ENCODE measurements around the gene GRM1.

The GRM1 gene

GRCh38 chr6:146133866-146134265, 105.0 kb downstream of the GRM1 start:
- WGBS, 2 experiments, result 93 to 98% methylated on average over 2 of the region's 2 CpGs
- Histone ChIP-seq H3K27ac (ENCODE audit: insufficient read depth, low read depth, low read length, poor library complexity, severe bottlenecking) (no peak overlapping the region), H3K4me3 (ENCODE audit: insufficient read depth, low read depth, low read length) (no peak overlapping the region), H3K36me3 (ENCODE audit: control insufficient read depth, insufficient read depth, low read length) (no peaks in the 10 kb centered on the region), H3K27me3 (ENCODE audit: control insufficient read depth, insufficient read depth, low read length, poor library complexity, severe bottlenecking) (no peaks in the 10 kb centered on the region), H3K4me1 (ENCODE audit: control insufficient read depth, insufficient read depth, low read length) (no peaks in the 10 kb centered on the region), H3K9me3 (ENCODE audit: control insufficient read depth, low read length) (no peaks in the 10 kb centered on the region)

DNA sequence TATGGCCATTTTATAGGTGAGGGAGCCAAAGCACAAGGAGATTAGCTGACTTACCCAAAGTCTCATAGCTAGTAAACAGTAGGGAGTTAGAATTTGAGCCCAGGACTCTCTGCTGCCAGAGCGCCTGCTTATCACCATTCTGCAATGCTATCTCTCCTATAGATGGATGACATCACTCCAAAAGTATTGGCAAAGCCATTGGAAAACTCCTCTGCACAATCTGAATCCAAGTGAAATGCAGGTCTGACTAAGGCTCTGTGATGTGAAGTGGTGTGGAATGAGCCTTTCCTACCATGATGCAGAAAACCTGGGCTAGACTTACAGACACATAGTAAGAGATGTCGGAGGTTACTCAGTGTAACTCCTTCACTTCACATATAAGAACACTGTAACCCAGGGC, 106.3 kb downstream of the GRM1 start:
- Histone ChIP-seq H3K9me3 (ENCODE audit: control insufficient read depth, low read length) (no peaks in the 10 kb centered on the region), H3K4me1 (ENCODE audit: control insufficient read depth, insufficient read depth, low read length) (no peaks in the 10 kb centered on the region), H3K4me3 (ENCODE audit: insufficient read depth, low read depth, low read length) (no peak overlapping the region), H3K27me3 (ENCODE audit: control insufficient read depth, insufficient read depth, low read length, poor library complexity, severe bottlenecking) (no peaks in the 10 kb centered on the region), H3K27ac (ENCODE audit: insufficient read depth, low read depth, low read length, poor library complexity, severe bottlenecking) (no peak overlapping the region), H3K36me3 (ENCODE audit: control insufficient read depth, insufficient read depth, low read length) (no peaks in the 10 kb centered on the region)
- 91 to 93% methylated on average over 2 of the region's 2 CpGs for WGBS, 2 experiments

DNA sequence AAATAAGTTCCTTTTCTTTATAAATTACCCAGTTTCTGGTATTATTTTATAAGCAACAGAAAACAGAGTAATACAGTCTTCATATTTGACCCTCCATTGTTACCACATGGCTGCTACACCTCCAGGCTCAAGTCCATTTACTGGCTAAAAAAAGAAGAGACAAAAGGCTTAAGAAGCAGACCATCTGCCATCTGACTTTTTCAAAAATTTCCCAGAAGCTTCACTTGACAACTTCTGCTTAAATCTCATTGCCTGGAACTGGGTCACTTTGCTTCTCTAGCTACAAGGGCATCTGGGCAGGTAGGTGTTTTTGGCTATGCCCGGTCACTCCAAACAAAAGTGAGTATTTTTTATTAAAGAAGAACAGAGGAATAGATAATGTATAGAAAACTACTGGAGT, 118.0 kb downstream of the GRM1 start:
- Histone ChIP-seq H3K9me3 (ENCODE audit: control insufficient read depth, low read length) (no peaks in the 10 kb centered on the region), H3K27ac (ENCODE audit: insufficient read depth, low read depth, low read length, poor library complexity, severe bottlenecking) (no peak overlapping the region), H3K4me3 (ENCODE audit: insufficient read depth, low read depth, low read length) (no peak overlapping the region), H3K27me3 (ENCODE audit: control insufficient read depth, insufficient read depth, low read length, poor library complexity, severe bottlenecking) (no peaks in the 10 kb centered on the region), H3K4me1 (ENCODE audit: control insufficient read depth, insufficient read depth, low read length) (no peaks in the 10 kb centered on the region), H3K36me3 (ENCODE audit: control insufficient read depth, insufficient read depth, low read length) (no peaks in the 10 kb centered on the region)
- WGBS, 2 experiments, result 87 to 96% methylated on average over 1 of the region's 1 CpG

DNA sequence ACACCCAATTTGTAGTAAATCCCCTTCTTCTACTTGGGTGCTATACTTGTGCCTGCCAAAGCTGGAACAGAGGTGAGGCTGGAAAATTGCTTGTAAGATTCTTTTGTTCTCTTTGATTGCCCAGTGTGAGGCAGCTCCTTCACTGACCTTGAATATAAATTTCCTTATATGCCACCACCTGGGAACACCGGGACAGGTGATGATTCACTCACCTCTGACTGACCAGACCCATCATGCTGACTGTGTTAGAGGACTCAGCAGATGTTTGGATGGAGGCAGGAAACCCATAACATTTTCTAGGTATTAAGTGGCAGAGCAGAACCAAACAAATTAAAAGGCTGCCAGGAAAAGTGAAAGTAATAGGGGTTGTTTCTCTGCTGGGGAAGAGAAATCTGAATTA, 120.9 kb downstream of the GRM1 start:
- WGBS, 2 experiments, result 43 to 85% methylated on average over 1 of the region's 1 CpG
- no peaks in the 10 kb centered on the region for H3K36me3 ChIP-seq (ENCODE audit: control insufficient read depth, insufficient read depth, low read length)
- no peaks in the 10 kb centered on the region for H3K4me1 ChIP-seq (ENCODE audit: control insufficient read depth, insufficient read depth, low read length)
- no peak overlapping the region for H3K4me3 ChIP-seq (ENCODE audit: insufficient read depth, low read depth, low read length)
- H3K27me3 ChIP-seq (ENCODE audit: control insufficient read depth, insufficient read depth, low read length, poor library complexity, severe bottlenecking), result no peaks in the 10 kb centered on the region
- no peak overlapping the region for H3K27ac ChIP-seq (ENCODE audit: insufficient read depth, low read depth, low read length, poor library complexity, severe bottlenecking)
- H3K9me3 ChIP-seq (ENCODE audit: control insufficient read depth, low read length), result no peaks in the 10 kb centered on the region

DNA sequence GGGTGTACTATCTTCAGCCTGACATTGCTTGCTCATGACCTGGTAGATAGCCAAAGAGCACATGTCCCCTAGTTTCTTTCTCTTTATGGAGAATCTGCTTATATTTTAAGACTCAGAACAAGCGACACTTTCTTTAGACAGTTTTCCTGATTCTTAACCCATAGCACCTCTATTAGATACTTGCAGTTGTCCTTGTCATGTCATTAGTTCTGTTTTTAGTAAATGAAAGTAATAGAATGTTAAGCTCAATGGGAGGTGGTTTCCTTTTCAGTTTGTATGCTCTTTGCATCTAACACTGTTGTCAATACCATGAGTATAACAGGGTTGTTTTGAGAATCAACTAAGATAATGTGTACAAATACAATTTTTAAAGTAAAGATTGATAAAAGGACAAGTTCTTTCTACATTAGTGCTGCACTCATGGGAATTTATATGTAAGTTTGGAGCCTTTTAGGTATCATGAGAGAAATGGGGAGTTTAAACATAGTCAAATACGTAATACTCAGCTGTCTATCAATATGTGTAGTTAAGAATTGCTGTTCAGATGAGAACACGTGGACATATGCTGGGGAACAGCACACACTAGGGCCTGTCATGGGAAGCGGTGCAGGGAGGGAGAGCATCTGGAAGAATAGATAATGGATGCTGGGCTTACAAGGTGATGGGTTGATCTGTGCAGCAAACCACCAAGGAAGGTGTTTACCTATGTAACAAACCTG, 124.3 kb downstream of the GRM1 start:
- H3K27ac ChIP-seq (ENCODE audit: insufficient read depth, low read depth, low read length, poor library complexity, severe bottlenecking), result no peak overlapping the region
- no peak overlapping the region for H3K4me3 ChIP-seq (ENCODE audit: insufficient read depth, low read depth, low read length)
- H3K9me3 ChIP-seq (ENCODE audit: control insufficient read depth, low read length), result no peaks in the 10 kb centered on the region
- WGBS, 2 experiments, result 92 to 95% methylated on average over 4 of the region's 4 CpGs
- no peaks in the 10 kb centered on the region for H3K27me3 ChIP-seq (ENCODE audit: control insufficient read depth, insufficient read depth, low read length, poor library complexity, severe bottlenecking)
- H3K36me3 ChIP-seq (ENCODE audit: control insufficient read depth, insufficient read depth, low read length), result no peaks in the 10 kb centered on the region
- no peaks in the 10 kb centered on the region for H3K4me1 ChIP-seq (ENCODE audit: control insufficient read depth, insufficient read depth, low read length)

DNA sequence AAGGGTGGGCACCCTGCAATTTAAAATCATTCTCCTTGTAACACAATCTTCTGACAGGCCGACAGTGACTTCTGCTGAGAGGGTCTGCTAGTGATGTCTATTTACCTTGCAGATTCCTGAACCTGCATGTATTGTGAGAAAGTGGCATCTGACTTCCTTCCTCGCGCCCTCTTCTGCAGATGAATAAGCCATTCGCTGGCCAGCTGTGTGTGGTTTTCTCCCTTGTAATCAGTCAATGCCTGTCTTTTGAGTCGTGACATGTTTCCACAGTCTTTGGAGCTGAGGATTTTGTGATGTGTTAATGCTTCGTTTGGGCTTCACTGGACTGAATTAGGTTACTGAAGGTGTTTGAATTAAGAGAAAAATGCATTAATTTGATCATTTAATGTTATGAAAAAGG, 125.3 kb downstream of the GRM1 start:
- H3K4me1 ChIP-seq (ENCODE audit: control insufficient read depth, insufficient read depth, low read length), result no peaks in the 10 kb centered on the region
- WGBS, 2 experiments, result 11 to 22% methylated on average over 6 of the region's 6 CpGs
- H3K27me3 ChIP-seq (ENCODE audit: control insufficient read depth, insufficient read depth, low read length, poor library complexity, severe bottlenecking), result no peaks in the 10 kb centered on the region
- no peak overlapping the region for H3K4me3 ChIP-seq (ENCODE audit: insufficient read depth, low read depth, low read length)
- no peaks in the 10 kb centered on the region for H3K9me3 ChIP-seq (ENCODE audit: control insufficient read depth, low read length)
- H3K36me3 ChIP-seq (ENCODE audit: control insufficient read depth, insufficient read depth, low read length), result no peaks in the 10 kb centered on the region
- no peak overlapping the region for H3K27ac ChIP-seq (ENCODE audit: insufficient read depth, low read depth, low read length, poor library complexity, severe bottlenecking)

DNA sequence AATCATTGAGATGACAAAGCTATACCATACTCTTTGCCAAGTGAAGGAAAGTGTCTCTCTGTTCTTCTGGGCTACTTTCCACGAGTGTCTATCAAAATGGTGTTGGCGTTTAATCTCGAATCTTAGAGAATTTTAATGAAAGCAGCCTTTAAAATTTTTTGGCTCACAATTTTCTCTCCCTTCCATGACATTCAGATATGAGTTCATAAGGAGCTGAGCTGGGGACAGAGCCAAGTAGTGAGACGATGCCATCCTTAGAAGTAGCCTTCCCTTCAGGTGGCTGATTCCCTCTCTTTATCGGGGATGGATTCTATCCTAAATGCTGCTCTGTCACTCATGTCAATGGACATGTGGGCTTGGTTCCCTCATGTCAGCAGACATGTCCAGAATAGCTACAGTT, 132.8 kb downstream of the GRM1 start:
- Histone ChIP-seq H3K4me1 (ENCODE audit: control insufficient read depth, insufficient read depth, low read length) (no peaks in the 10 kb centered on the region), H3K27me3 (ENCODE audit: control insufficient read depth, insufficient read depth, low read length, poor library complexity, severe bottlenecking) (no peaks in the 10 kb centered on the region), H3K9me3 (ENCODE audit: control insufficient read depth, low read length) (no peaks in the 10 kb centered on the region), H3K36me3 (ENCODE audit: control insufficient read depth, insufficient read depth, low read length) (no peaks in the 10 kb centered on the region), H3K4me3 (ENCODE audit: insufficient read depth, low read depth, low read length) (no peak overlapping the region), H3K27ac (ENCODE audit: insufficient read depth, low read depth, low read length, poor library complexity, severe bottlenecking) (no peak overlapping the region)
- WGBS, 2 experiments, result 94 to 95% methylated on average over 5 of the region's 5 CpGs

DNA sequence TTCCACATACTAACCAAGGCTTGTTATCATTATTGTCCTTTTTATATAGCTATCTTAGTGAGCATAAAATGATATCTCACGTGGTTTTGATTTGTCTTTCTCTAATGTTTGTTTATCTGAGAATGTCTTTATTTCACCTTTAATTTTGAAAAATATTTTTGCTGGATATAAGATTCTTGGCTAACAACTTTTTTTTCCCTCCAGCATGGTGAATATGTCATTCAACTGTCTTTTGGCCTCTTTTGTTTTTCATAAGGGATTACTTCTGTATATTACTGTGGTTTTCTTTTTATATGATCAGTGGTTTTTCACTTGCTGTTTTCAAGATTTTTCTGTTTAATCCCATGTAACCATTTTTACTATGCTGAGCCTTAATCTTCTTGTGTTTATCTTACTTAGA, 141.0 kb downstream of the GRM1 start:
- Histone ChIP-seq H3K36me3 (ENCODE audit: control insufficient read depth, insufficient read depth, low read length) (no peaks in the 10 kb centered on the region), H3K4me1 (ENCODE audit: control insufficient read depth, insufficient read depth, low read length) (no peaks in the 10 kb centered on the region), H3K4me3 (ENCODE audit: insufficient read depth, low read depth, low read length) (no peak overlapping the region), H3K27ac (ENCODE audit: insufficient read depth, low read depth, low read length, poor library complexity, severe bottlenecking) (no peak overlapping the region), H3K27me3 (ENCODE audit: control insufficient read depth, insufficient read depth, low read length, poor library complexity, severe bottlenecking) (no peaks in the 10 kb centered on the region), H3K9me3 (ENCODE audit: control insufficient read depth, low read length) (no peaks in the 10 kb centered on the region)
- WGBS, 2 experiments, result no CpG with 5 or more reads among the region's 1 CpG

- H3K4me1 ChIP-seq (ENCODE audit: control insufficient read depth, insufficient read depth, low read length), result no peaks in the 10 kb centered on the region
- WGBS, 2 experiments, result 94 to 100% methylated on average over 1 of the region's 1 CpG
- H3K4me3 ChIP-seq (ENCODE audit: insufficient read depth, low read depth, low read length), result no peak overlapping the region
- H3K36me3 ChIP-seq (ENCODE audit: control insufficient read depth, insufficient read depth, low read length), result no peaks in the 10 kb centered on the region
- H3K9me3 ChIP-seq (ENCODE audit: control insufficient read depth, low read length), result no peaks in the 10 kb centered on the region
- H3K27me3 ChIP-seq (ENCODE audit: control insufficient read depth, insufficient read depth, low read length, poor library complexity, severe bottlenecking), result no peaks in the 10 kb centered on the region
- no peak overlapping the region for H3K27ac ChIP-seq (ENCODE audit: insufficient read depth, low read depth, low read length, poor library complexity, severe bottlenecking)
Measured at GRCh38 chr6:146177785-146178184, 148.9 kb downstream of the GRM1 start.

DNA sequence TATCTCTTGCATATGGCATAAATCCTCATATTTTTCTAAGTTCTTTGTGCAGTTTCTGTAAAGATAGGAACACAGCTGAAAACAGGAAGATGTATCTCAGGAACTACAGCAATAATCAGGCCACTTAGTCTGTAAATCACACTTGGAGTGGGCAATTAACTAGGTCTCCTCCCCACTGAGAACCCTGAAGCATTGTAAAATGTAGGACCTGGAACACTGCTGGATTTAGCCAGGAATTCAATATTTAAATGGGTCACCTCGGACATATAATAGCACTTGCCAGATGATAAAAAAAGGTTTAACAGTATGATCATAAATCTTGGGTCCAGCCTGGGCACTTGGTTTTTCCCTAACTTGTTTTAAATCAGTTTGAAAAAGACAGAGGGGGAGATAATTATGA, 155.0 kb downstream of the GRM1 start:
- H3K9me3 ChIP-seq (ENCODE audit: control insufficient read depth, low read length), result no peaks in the 10 kb centered on the region
- no peaks in the 10 kb centered on the region for H3K4me1 ChIP-seq (ENCODE audit: control insufficient read depth, insufficient read depth, low read length)
- H3K27ac ChIP-seq (ENCODE audit: insufficient read depth, low read depth, low read length, poor library complexity, severe bottlenecking), result no peak overlapping the region
- no peaks in the 10 kb centered on the region for H3K36me3 ChIP-seq (ENCODE audit: control insufficient read depth, insufficient read depth, low read length)
- H3K4me3 ChIP-seq (ENCODE audit: insufficient read depth, low read depth, low read length), result no peak overlapping the region
- no peaks in the 10 kb centered on the region for H3K27me3 ChIP-seq (ENCODE audit: control insufficient read depth, insufficient read depth, low read length, poor library complexity, severe bottlenecking)
- 93 to 100% methylated on average over 1 of the region's 1 CpG for WGBS, 2 experiments

- no peaks in the 10 kb centered on the region for H3K9me3 ChIP-seq (ENCODE audit: control insufficient read depth, low read length)
- no peak overlapping the region for H3K27ac ChIP-seq (ENCODE audit: insufficient read depth, low read depth, low read length, poor library complexity, severe bottlenecking)
- no peaks in the 10 kb centered on the region for H3K4me1 ChIP-seq (ENCODE audit: control insufficient read depth, insufficient read depth, low read length)
- 93% methylated on average over 1 of the region's 1 CpG for WGBS, 2 experiments
- no peaks in the 10 kb centered on the region for H3K36me3 ChIP-seq (ENCODE audit: control insufficient read depth, insufficient read depth, low read length)
- H3K4me3 ChIP-seq (ENCODE audit: insufficient read depth, low read depth, low read length), result no peak overlapping the region
- H3K27me3 ChIP-seq (ENCODE audit: control insufficient read depth, insufficient read depth, low read length, poor library complexity, severe bottlenecking), result no peaks in the 10 kb centered on the region
Measured at GRCh38 chr6:146184701-146185100, 155.8 kb downstream of the GRM1 start.
